Stimulated activated CD8-positive, alpha-beta memory T cell treated with anti-CD3 and anti-CD28 coated beads, Interleukin-15, amount 100 ng/mL, for 4 hours (primary cell): Measurements from ENCODE around the gene KLK8.
"Not testable (repeated sequence)": the region's sequence is repeated elsewhere in the genome, so short reads cannot be mapped to it uniquely, and the experiment has no call there.

Experiments
- DNase-seq, 2 donors: peaks; one replicate each; pipeline ENCODE4 v3.0.0-alpha.2; 2020; ENCODE audit warnings: low read depth in 2 of 2

Gene KLK8

DNA sequence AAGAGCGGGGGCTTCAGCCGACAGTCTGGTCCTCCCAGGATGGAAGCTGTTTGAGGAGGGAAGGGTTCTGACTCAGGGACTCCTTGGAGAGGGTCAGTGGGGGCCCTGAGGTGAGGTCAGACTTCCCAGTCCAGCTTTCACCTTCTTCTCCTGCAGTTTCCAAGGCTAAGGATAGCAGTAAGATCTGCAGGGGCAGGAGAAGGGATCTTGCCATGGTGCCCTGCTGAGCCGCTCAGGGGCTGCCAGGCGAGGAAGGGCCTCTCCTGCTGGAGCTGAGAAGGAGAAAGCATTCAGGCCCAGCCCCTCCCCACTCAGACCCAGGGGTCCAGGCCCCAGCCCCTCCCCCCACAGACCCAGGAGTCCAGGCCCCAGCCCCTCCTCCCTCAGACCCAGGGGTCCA, 19.2 kb downstream of the KLK8 start:
- DNase-seq = no peak

DNA sequence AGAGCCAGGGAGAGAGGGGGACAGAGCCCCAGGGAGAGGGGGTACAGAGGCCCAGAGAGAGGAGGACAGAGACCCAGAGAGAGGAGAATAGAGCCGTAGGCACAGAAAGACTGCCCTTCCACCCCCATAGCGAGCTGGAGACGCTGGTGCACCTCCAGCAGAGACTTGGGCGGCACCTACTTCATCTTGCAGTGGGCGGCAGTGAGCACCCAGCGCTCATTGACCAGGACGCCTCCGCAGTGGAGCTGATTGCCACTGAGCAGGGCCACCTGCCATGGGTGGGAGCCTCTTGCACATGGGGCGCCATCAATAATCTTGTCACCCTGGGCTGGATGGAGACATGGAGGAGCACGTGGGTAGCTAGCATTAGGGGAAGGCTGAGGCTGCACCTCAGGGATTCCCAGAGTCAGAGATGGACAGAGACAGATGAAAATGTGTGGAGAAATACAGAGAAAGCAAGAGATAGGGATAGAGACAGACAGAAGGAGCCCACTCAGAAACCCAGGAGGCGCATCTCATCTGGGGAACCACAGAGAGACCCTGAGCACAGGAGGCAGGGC, 19.7 kb downstream of the KLK8 start:
- DNase-seq = no peak

DNA sequence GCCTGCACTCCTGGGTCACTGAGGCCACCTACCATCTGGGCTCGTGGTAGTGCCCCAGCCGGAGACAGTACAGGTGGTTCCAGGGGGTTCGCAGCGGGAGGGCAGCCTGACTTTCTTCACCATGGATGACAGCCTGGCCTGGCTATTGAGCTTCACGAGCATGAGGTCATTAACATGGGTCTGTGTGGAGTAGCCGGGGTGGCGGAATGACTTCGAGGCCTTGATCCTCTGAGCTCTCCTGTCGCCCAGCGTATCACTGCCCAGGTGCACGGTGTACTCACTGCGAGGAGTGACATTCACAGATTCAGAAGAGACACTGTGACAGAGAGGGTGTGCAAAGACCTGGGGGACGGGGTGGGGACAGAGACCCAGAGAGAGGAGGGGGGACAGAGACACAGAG, 21.2 kb downstream of the KLK8 start:
- DNase-seq = no peak

DNA sequence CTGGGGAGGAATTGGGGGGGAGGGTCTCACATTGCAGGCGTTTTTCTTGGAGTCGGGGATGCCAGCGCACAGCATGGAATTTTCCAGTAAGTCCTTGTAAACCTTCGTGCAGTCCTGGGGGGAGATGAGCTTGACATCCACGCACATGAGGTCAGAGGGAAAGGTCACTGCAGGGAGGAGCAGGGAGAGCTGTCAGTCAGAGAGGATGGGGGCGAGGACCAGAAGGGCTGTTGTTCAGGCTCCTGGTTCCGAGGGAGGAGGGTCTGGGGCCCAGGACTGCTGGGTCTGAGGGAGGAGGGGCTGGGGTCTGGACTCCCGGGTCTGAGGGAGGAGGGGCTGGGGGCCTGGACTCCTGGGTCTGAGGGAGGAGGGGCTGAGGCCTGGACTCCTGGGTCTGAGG, 21.6 kb downstream of the KLK8 start:
- no peak for DNase-seq

DNA sequence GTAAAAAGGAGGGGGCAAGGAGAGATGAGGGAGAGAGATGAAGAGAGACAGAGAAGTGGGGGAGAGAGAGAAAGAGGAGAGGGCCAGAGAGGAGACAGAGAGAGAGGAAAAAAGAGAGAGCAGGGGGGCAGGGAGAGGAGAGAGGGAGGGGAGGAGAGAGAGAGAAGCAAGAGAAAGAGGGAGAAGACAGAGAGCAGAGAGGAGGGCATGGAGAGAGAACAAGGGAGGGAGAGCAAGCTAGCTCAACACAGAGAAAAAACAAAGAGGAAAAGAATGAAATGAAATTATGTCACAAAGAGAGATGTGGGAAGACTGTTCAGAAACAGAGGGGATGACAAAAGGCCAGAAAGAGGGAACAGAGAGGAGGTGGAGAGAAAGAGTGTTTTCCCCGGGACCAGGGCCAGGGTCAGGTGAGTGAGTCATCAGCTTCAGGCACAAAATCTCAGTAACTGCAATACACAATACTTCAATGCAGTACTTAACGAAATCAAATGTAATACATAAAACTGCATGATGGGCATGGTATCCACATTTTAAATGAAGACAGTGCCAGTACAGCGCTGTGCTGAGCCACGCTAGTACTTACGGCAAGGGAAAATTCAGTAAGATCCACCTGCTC, 22.5 kb downstream of the KLK8 start:
- no peak for DNase-seq

DNA sequence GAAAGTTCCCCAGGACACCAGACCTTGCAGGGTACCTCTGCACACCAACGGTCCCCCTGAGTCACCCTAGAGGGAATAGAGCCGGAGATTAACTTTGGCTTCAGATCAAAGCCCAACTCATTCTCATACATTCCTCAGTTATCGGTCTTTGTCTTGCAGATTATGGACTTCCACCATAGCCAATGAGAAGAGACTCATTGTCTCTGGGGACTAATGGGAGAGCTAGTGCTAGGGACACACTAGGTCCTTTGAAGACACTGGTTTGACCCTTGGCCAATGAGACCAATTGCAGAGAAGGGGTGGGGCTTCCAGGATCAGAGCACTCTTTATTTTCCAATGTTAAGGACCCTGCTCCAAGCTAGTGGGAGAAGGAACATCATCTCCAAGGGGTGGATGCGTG, 23.8 kb downstream of the KLK8 start:
- DNase-seq = no peak

DNA sequence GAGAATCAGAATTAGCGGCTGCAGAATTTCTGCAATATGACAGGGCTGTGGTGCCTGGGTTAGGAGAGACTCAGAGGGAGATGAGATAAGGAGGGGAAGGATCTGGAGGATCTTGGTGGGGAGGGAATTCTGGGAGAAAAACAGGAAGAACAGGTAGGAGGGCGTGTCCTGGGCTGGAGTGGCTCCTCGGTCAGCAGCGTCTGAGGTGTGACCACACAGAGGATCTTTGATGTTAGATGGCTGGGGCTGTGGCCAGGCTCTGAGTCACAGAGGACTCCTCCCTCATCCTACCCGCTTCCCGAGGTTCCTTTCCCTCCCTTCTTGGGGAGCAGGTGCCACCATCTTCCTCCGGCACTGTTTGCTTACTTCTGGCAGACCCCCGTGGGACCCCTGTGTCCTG, 25.6 kb downstream of the KLK8 start:
- no peak for DNase-seq

DNA sequence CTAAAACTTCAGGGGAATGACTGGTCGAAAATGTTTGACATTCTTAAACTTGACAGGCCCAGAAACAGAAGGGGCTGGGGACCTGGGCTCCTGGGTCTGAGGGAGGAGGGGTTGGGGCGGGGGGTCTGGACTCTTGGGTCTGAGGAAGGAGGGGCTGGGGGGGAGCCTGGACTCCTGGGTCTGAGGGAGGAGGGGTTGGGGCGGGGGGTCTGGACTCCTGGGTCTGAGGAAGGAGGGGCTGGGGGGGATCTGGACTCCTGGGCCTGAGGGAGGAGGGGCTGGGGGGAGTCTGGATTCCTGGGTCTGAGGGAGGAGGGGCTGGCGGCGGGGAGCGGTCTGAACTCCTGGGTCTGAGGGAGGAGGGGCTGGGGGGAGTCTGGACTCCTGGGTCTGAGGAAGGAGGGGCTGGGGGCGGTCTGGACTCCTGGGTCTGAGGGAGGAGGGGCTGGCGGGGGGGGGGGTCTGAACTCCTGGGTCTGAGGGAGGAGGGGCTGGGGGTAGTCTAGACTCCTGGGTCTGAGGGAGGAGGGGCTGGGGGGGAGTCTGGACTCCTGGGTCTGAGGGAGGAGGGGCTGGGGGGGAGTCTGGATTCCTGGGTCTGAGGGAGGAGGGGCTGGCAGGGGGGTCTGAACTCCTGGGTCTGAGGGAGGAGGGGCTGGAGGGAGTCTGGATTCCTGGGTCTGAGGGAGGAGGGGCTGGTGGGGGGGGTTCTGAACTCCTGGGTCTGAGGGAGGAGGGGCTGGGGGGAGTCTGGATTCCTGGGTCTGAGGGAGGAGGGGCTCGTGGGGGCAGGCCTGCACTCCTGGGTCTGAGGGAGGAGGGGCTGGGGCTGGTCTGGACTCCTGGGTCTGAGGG, 26.5 kb downstream of the KLK8 start:
- no peak for DNase-seq

DNA sequence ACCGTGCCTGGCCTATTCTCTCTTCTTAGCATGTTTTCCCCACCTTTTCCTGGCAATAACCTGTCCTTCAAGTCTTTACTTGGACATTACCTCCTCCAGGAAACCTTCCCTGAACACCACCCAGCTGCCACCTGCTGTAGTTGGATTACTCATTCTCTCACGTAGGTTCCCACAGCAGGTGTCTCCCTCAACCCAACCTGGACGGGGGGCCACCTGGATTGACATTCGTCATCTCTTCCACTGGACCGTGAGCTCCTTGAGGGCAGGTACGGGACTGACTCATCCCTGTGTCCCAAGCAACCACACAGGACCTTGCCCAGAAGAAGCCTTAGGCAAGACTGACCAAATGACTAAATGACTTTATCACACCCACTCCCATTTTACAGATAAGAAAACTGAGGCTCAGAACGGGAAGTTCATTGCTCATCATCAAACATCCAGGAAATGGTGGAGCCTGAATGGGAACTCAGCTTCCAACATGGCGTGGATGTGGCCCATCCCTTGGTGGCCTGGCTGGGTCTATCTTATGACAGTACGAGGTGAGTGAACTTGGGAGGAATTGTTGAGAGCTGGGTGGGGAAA, 28.5 kb downstream of the KLK8 start:
- DNase-seq = no peak

DNA sequence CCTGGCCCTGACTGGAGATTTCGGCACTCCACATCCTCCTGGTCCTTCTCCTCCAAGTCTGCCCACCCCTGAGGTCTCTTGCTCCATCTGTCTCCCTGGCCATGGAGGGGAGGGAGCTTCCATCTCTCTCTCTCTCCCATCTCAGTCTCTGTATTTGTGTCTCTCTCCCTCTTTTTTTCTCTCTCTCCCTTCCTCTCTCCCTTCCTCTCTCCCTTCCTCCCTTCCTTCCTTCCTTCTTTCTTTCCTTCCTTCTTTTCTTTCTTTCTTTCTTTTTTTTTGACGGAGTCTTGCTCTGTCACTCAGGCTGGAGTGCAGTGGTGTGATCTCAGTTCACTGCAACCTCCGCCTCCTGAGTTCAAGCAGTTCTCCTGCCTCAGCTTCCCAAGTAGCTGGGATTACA, 31.6 kb downstream of the KLK8 start:
- DNase-seq = not testable (repeated sequence)

DNA sequence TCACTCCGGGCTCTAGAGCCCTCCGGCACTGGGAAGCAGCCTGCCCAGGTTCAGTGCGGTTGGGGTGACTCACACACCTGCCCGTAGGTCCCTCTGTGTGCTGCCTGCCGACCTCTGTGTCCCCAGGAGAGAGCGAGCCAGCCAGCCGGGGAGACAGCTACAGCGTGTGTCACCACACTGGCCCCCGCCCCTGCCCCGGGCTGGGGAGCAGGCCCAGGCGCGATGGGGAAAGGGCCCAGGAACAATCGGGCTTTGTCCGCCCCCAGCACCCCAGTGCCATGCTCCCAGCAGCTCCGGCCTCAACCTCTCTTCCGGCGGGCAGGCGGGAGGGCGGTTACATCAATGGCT, 32.0 kb downstream of the KLK8 start, which contains the start of gene KLK6:
TSS of gene KLK6 (minus strand) at position 179 of the 348 bp plus-strand sequence. CDS start 1,487 bp downstream, outside the sequence.
- no peak for DNase-seq

DNA sequence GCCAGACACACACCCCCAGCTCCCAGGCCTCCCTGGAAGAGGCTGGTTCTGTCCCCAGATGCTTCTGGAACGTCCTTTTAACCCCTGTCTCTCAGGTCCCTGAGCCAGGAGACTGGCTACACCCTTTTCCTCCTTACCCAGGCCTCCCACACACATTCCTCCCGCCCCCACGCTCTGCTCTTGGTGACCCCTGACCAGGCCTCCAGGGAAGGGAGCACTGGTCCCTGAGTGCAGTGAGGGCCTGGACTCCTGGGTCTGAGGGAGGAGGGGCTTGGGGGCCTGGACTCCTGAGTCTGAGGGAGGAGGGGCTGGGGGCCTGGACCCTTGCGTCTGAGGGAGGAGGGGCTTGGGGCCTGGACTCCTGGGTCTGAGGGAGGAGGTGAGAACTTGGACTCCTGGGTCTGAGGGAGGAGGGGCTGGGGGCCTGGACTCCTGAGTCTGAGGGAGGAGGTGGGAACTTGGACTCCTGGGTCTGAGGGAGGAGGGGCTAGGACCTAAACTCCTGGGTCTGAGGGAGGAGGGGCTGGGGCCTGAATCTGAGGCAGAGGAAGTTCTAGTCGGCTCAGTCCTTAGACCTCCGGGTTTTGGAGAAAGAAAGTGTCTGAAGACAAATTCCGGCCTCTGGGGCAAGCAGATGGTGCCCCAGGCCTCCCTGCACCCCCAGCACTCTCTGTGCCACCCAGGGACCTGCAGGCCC, 32.5 kb downstream of the KLK8 start:
- DNase-seq = no peak

DNA sequence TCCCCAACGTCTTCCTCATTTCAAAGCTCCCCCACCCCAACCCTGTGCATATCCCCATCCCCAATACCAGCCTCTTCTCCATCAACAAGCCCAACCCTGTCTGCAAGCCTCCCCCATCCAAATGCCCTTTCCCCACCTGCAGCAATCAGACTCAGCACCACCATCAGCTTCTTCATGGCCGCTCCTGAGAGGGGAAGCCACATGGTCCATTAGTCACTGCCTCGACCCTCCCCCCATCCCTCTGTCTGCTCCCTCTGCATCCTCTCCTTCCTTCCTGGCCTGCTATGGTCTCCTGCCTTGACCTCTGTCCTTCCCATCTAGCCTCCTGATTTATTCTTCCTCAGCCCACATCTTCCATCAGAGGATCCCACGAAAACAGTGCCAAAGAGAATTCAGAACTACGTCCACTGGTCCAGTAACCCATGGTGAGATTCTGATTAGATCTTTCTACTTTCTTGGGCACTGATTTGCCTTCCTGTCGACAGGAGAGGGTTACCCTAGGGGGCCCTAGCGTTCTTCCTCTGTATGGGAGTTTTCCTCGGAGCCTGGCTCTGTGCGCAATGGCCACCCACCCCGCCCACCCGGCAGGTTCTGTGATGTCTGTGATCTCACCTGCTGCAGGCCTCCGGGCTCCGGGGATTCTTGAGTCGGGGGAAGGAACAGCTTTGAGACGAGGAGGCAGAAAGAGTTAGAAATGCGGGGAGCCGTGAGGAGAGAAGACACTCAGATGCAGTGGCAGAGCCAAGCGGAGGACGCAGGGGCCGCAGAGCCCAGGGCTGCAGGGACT, 33.3 kb downstream of the KLK8 start:
- no peak for DNase-seq

DNA sequence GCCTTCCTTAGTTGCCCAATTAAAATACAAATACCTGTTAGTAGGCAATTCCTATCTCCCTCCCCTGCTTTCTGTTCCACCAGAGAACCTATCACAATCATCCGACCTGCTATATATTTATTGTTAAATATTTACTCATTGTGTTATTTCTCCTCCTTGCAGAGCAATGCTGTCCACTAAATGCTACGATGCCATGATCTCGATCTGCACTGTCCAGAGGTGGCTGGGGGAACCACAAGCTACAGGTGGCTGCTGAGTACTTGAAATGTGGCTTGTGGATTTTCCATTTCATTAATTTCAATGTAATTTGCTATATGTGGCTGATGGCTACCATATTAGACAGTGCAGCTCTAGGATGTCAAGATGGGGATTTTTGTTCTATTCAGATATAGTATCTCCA, 37.1 kb downstream of the KLK8 start:
- no peak for DNase-seq

DNA sequence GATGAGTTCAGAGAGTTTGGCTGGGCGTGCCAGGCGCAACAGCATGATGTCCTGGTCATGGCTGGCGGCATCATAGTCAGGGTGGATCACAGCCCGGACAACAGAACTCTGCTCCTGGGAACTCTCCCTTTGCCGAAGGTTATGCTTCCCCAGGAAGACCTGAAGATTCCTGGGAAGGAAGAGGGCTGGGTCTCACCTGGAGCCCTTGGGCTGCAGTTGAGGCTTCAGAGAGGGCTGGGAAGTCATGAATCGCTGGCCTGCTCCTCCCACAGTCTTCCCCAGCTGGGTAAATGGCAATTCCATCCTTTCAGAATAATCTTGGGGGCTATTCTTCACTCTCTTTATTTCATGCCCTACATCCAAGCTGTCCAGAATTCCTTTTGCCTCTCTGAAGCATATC, 38.0 kb downstream of the KLK8 start:
- no peak for DNase-seq

DNA sequence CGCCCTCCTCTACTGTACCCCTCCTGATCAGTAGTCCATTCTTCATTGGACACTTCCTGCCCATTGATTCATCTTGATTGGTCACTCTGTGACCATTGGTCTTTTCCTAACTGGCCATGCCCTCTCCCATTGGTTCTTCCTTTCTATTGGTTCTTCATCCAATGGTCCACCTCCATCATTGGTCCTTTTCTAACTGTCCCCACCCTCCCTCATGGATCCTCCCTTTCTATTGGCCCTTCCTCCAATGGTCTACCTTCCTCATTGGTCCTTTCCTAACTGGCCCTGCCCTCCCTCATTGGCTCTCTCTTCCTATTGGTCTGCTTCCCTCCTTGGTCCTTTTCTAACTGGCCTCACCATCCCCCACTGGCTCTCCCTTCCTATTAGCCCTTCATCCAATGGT, 39.2 kb downstream of the KLK8 start:
- DNase-seq = no peak

DNA sequence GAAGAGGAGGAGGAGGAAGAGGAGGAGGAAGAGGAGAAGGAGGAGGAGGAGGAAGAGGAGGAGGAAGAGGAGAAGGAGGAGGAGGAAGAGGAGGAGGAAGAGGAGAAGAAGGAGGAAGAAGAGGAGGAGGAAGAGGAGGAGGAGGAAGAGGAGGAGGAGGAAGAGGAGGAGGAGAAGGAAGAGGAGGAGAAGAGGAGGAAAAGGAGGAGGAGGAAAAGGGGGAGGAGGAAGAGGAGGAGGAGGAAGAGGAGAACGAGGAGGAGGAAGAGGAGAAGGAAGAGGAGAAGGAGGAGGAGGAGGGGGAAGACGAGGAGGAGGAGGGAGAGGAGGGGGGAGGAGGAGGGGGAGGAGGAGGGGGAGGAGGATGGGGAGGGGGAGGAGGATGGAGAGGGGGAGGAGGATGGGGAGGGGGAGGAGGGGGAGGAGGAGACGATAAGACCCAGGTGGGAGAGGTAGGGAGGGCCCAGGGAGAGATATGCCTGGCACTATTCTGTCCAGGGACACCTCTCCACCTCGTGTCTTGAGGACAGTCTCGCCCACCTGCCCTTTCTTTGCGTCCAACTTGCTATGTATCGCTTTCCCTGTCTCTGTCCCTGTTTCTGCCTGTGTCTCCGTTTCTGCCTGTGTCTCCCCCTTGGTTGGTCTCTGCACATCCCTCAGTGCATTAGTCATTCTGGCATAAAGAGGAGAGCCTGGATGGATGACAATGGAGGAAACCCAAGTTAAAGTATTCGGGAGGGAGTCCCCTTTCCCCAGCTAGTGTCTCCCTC, 41.5 kb downstream of the KLK8 start:
- DNase-seq = no peak

DNA sequence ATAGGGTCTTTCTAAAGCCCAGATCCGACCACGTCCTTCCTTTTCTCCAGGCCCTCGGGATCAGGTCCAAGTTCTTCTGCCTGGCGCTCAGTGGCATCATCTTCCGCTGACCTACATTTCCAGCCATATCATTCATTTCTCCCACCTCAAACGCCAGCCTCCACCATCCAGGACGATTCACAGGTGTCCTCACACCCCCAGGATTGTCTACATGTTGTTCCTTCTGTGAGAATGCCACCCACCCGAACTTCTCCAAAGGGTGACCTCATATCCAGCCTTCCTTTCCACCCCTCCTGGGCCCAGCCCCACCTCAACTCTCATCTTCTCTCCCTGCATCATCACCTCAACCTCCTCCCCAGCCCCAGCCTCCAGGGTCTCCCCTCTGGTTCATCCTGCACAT, 43.8 kb downstream of the KLK8 start:
- no peak for DNase-seq

DNA sequence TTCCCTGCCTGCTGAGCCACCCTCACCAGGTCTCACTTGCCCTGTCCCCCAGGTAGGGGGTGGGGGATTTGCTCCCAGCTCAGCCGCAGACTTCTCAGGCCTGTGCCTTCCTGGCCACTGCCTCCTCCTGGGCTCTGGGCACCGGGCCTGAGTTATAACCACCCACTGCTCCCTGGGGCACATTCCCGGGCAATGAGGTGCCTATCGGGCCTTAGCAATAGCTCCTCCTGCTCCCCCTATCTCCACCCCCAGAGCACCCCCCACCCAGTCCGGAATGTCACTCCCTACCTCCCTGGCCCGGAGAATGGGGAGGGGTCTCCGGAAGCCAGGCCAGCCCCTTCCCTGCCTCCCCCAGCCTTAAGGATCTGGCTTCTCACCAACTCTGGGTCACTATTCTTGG, 48.5 kb downstream of the KLK8 start, which contains the start of gene KLK5:
TSS of gene KLK5 (minus strand) at position 129 of the 400 bp plus-strand sequence. CDS start 381 bp downstream, outside the sequence.
- no peak for DNase-seq

DNA sequence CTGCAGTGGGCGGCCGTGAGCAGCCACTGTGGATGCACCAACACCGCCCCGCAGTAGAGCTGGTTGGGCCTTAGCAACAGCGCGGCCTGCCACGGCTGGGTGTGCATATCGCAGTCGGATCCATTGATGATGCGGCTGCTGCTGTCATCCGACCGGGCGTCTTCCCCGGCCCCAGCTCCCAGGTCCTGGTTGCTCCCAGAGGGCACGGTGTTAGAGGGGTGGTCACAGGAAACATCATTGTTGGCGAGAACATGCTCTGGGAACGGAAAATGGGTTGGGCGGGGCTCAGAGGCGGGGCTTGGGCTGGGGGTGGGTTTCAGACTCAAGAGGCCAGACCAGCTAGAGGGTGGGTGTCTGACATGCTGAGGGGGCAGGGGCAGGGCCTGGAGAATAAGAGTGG, 51.5 kb downstream of the KLK8 start:
- DNase-seq = no peak

DNA sequence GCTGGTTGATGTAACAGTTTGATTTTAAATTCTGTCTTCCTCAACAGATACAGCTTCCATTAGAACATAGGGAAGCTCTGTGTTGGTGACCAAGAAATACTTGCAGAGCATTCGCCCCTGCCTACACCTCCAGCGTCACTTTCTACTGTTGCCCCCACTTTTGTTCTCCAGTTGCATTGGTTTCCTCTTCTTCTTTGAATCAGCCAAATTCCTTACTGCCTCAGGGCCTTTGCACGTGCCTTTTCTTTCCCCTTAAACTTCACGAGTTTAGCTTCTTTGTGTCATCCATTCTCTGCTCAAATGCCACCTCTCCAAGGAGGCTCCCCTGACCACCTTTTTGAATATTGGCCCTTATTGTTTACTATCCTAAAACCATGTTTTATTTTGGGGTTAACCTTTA, 54.3 kb downstream of the KLK8 start:
- no peak for DNase-seq
